Measurements from ENCODE around the gene PIK3R3. TPM values are rescaled to one million over a fixed set of nuclear protein-coding genes. Genes with fewer than 3 reads are reported as not detected.

Gene PIK3R3
- total and polyA plus RNA-seq, 5 donors from 2014 or later: 3.2 to 7.7 (median 4.9) TPM

- Mint-ChIP-seq H3K27me3 (peaks cover 48% of the 10 kb centered on the region), H3K36me3 (no peaks in the 10 kb centered on the region), H3K9me3 (peaks cover 0 to 4% (median 0%) of the 10 kb centered on the region in 7 donors), H3K4me3 (peak overlapping the region; percentile 93 to 99 (median 96)), H3K4me1 (peaks cover 0 to 36% (median 17%) of the 10 kb centered on the region in 4 donors), H3K27ac (peak overlapping the region; percentile 86 to 94 (median 87))
- Histone ChIP-seq H3K9me3 (ENCODE audit: control insufficient read depth in 2 of 2, low read length in 2 of 2) (no peaks in the 10 kb centered on the region), H3K27me3 (ENCODE audit: control insufficient read depth, insufficient read depth, low read length) (peaks cover 23% of the 10 kb centered on the region), H3K27ac (ENCODE audit: insufficient read depth, low read length, poor library complexity, severe bottlenecking) (peak overlapping the region; percentile 65), H3K4me1 (ENCODE audit: control insufficient read depth, insufficient read depth, low read length, poor library complexity, severe bottlenecking) (peaks cover 22% of the 10 kb centered on the region), H3K4me3 (ENCODE audit: low read depth, low read length) (peak overlapping the region; percentile 72), H3K36me3 (ENCODE audit: control insufficient read depth, insufficient read depth, low read length) (no peaks in the 10 kb centered on the region)
- ATAC-seq (ENCODE audit: low read depth in 2 of 2) (peak; percentile 14 to 23), DNase-seq (no peak)
Measured at GRCh38 chr1:46133181-46133658, 791 bp upstream of the PIK3R3 start.

DNA sequence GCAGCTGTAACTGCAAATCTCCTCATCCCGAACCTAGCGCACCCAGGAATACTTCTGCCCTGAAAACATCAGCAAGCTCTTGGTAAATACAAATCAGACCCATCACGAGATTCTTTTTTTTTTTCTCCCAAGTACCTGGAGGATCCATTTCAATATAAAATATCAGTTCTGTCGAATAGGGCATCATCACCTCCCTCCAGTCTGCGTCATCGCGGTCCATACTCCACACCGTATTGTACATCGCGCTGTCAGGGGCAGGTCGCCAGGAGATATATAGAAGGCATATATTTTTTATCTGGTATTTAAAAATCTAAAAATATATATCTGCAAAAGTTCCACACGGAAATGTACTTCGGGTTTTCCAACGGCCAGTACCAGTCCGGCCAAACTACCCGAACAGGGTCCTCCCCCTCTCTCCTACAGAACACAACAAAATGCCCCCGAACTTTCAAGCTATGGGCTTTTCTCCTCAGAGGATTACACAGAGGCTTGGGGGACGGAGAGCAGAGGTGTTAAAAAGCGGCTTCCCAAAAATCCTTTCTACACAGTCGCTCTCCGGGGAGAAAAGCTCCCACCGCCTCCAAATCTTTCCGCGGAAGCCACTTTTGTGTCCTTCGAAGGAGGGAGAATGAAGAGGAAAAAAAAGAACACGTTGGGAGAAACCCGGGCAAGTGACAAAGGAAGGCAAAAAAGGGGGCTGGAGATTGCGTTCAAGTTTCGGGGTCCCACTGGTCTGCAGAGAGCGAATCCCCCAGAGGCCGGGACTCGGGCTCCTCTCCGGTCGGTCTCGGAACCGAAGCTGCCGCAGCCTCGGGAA is 509 bp downstream of the PIK3R3 start:
- peaks cover 22% of the 10 kb centered on the region for H3K4me1 ChIP-seq (ENCODE audit: control insufficient read depth, insufficient read depth, low read length, poor library complexity, severe bottlenecking)
- Mint-ChIP-seq H3K27me3 (peaks cover 55% of the 10 kb centered on the region), H3K27ac (peak overlapping the region in 2 of 3 donors; percentile 86 to 87), H3K9me3 (peaks cover 0 to 4% (median 0%) of the 10 kb centered on the region in 7 donors), H3K4me3 (peak overlapping the region; percentile 93 to 99 (median 96)), H3K4me1 (peaks cover 0 to 36% (median 17%) of the 10 kb centered on the region in 4 donors), H3K36me3 (no peaks in the 10 kb centered on the region)
- ATAC-seq (ENCODE audit: low read depth in 2 of 2): no peak
- no peaks in the 10 kb centered on the region for H3K9me3 ChIP-seq (ENCODE audit: control insufficient read depth in 2 of 2, low read length in 2 of 2)
- peak overlapping the region; percentile 65 for H3K27ac ChIP-seq (ENCODE audit: insufficient read depth, low read length, poor library complexity, severe bottlenecking)
- H3K27me3 ChIP-seq (ENCODE audit: control insufficient read depth, insufficient read depth, low read length): peaks cover 23% of the 10 kb centered on the region
- no peaks in the 10 kb centered on the region for H3K36me3 ChIP-seq (ENCODE audit: control insufficient read depth, insufficient read depth, low read length)
- peak; percentile 9 to 34 (median 22) for DNase-seq
- H3K4me3 ChIP-seq (ENCODE audit: low read depth, low read length): peak overlapping the region; percentile 85

GRCh38 chr1:46131093-46131492 is 1.3 kb downstream of the PIK3R3 start:
- peak overlapping the region; percentile 85 for H3K4me3 ChIP-seq (ENCODE audit: low read depth, low read length)
- no peaks in the 10 kb centered on the region for H3K9me3 ChIP-seq (ENCODE audit: control insufficient read depth in 2 of 2, low read length in 2 of 2)
- Mint-ChIP-seq H3K27me3 (peaks cover 55% of the 10 kb centered on the region), H3K27ac (peak overlapping the region in 1 of 3 donors; percentile 20), H3K4me1 (peaks cover 0 to 36% (median 17%) of the 10 kb centered on the region in 4 donors), H3K36me3 (no peaks in the 10 kb centered on the region), H3K4me3 (peak overlapping the region; percentile 93 to 97 (median 96)), H3K9me3 (peaks cover 0 to 4% (median 0%) of the 10 kb centered on the region in 7 donors)
- DNase-seq (no peak), ATAC-seq (ENCODE audit: low read depth in 2 of 2) (no peak)
- H3K27ac ChIP-seq (ENCODE audit: insufficient read depth, low read length, poor library complexity, severe bottlenecking): no peak overlapping the region
- H3K27me3 ChIP-seq (ENCODE audit: control insufficient read depth, insufficient read depth, low read length): peaks cover 20% of the 10 kb centered on the region
- no peaks in the 10 kb centered on the region for H3K36me3 ChIP-seq (ENCODE audit: control insufficient read depth, insufficient read depth, low read length)
- peaks cover 22% of the 10 kb centered on the region for H3K4me1 ChIP-seq (ENCODE audit: control insufficient read depth, insufficient read depth, low read length, poor library complexity, severe bottlenecking)

DNA sequence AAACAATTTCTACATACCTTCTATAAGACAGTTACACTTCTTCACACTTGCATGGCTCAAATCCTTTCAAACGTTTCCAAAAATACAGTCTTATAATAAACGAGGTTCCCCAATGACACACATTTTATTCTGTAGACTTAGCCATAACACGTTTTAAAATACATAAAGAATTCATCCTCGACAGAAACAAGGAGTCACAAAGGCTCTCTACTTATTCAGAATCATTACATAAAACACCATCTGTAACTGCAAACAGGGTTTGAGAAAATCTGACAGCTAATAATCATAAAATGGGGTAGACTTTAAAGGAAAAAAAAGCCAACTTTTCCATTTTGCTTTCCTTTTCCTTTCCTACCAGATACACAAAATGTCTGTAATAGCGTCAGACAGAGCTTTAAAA is 1.8 kb downstream of the PIK3R3 start:
- peaks cover 22% of the 10 kb centered on the region for H3K4me1 ChIP-seq (ENCODE audit: control insufficient read depth, insufficient read depth, low read length, poor library complexity, severe bottlenecking)
- peaks cover 55% of the 10 kb centered on the region for H3K27me3 Mint-ChIP-seq
- no peaks in the 10 kb centered on the region for H3K36me3 Mint-ChIP-seq
- H3K9me3 Mint-ChIP-seq: peaks cover 0 to 7% (median 0%) of the 10 kb centered on the region in 7 donors
- ATAC-seq (ENCODE audit: low read depth in 2 of 2) (no peak), DNase-seq (no peak)
- H3K27ac ChIP-seq (ENCODE audit: insufficient read depth, low read length, poor library complexity, severe bottlenecking): no peak overlapping the region
- H3K4me3 ChIP-seq (ENCODE audit: low read depth, low read length): peak overlapping the region; percentile 85
- H3K27me3 ChIP-seq (ENCODE audit: control insufficient read depth, insufficient read depth, low read length): peaks cover 20% of the 10 kb centered on the region
- no peaks in the 10 kb centered on the region for H3K36me3 ChIP-seq (ENCODE audit: control insufficient read depth, insufficient read depth, low read length)
- H3K27ac Mint-ChIP-seq: no peak overlapping the region
- peak overlapping the region in 3 of 4 donors; percentile 4 to 93 (median 13) for H3K4me3 Mint-ChIP-seq
- H3K9me3 ChIP-seq (ENCODE audit: control insufficient read depth in 2 of 2, low read length in 2 of 2): no peaks in the 10 kb centered on the region
- peaks cover 0 to 36% (median 17%) of the 10 kb centered on the region in 4 donors for H3K4me1 Mint-ChIP-seq

- Mint-ChIP-seq H3K4me3 (peak overlapping the region in 2 of 4 donors; percentile 34 to 93), H3K27me3 (peaks cover 59% of the 10 kb centered on the region), H3K9me3 (peaks cover 0 to 7% (median 0%) of the 10 kb centered on the region in 7 donors), H3K27ac (no peak overlapping the region), H3K36me3 (no peaks in the 10 kb centered on the region), H3K4me1 (peaks cover 0 to 36% (median 17%) of the 10 kb centered on the region in 4 donors)
- DNase-seq (no peak), ATAC-seq (ENCODE audit: low read depth in 2 of 2) (no peak)
- no peak overlapping the region for H3K27ac ChIP-seq (ENCODE audit: insufficient read depth, low read length, poor library complexity, severe bottlenecking)
- H3K4me1 ChIP-seq (ENCODE audit: control insufficient read depth, insufficient read depth, low read length, poor library complexity, severe bottlenecking): peaks cover 22% of the 10 kb centered on the region
- H3K9me3 ChIP-seq (ENCODE audit: control insufficient read depth in 2 of 2, low read length in 2 of 2): no peaks in the 10 kb centered on the region
- H3K36me3 ChIP-seq (ENCODE audit: control insufficient read depth, insufficient read depth, low read length): no peaks in the 10 kb centered on the region
- peaks cover 20% of the 10 kb centered on the region for H3K27me3 ChIP-seq (ENCODE audit: control insufficient read depth, insufficient read depth, low read length)
- no peak overlapping the region for H3K4me3 ChIP-seq (ENCODE audit: low read depth, low read length)
Measured at GRCh38 chr1:46130121-46130520, 2.3 kb downstream of the PIK3R3 start.

DNA sequence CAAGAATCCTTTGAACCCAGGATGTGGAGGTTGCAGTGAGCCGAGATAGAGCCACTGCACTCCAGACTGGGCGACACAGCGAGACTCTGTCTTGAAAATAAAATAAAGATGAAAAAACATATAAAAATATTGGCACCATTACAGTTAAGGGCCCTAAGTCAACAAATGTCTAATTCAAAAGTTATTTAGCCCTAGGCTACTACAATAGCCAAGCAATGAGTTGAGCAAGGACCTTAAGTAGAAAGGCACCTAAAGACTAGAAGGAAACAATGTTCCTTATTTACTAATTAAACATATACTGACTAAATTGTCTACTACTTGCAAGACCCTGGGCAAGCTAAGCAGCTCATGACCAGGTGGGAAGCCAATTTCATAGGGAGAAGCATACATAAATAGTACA is 4.1 kb downstream of the PIK3R3 start:
- Mint-ChIP-seq H3K4me1 (peaks cover 0 to 28% (median 14%) of the 10 kb centered on the region in 4 donors), H3K4me3 (peak overlapping the region in 1 of 4 donors; percentile 78), H3K36me3 (no peaks in the 10 kb centered on the region), H3K27ac (no peak overlapping the region), H3K27me3 (peaks cover 60% of the 10 kb centered on the region), H3K9me3 (peaks cover 0 to 3% (median 0%) of the 10 kb centered on the region in 7 donors)
- H3K27me3 ChIP-seq (ENCODE audit: control insufficient read depth, insufficient read depth, low read length): peaks cover 20% of the 10 kb centered on the region
- no peak overlapping the region for H3K4me3 ChIP-seq (ENCODE audit: low read depth, low read length)
- ATAC-seq (ENCODE audit: low read depth in 2 of 2) (no peak), DNase-seq (no peak)
- H3K27ac ChIP-seq (ENCODE audit: insufficient read depth, low read length, poor library complexity, severe bottlenecking): no peak overlapping the region
- H3K9me3 ChIP-seq (ENCODE audit: control insufficient read depth in 2 of 2, low read length in 2 of 2): no peaks in the 10 kb centered on the region
- no peaks in the 10 kb centered on the region for H3K36me3 ChIP-seq (ENCODE audit: control insufficient read depth, insufficient read depth, low read length)
- peaks cover 19% of the 10 kb centered on the region for H3K4me1 ChIP-seq (ENCODE audit: control insufficient read depth, insufficient read depth, low read length, poor library complexity, severe bottlenecking)

DNA sequence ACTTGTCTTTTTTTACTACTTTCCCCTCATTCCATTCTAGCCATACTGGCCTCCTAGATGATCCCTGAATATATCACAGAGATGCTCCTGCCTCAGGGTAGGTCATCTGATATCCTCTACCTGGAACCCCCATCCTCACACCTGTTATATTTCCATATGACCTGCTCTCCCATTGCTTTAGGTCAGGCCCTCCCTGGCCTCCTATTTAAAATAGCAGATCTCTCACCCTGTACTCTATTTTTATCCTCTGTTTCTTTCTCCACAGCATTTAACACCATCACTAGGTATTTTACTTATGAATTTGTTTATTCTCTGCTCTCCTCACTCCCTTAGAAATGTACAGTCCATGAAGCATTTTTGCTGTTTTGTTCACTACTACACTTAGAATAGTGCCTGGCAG is 13.6 kb downstream of the PIK3R3 start:
- no peaks in the 10 kb centered on the region for H3K9me3 ChIP-seq (ENCODE audit: control insufficient read depth in 2 of 2, low read length in 2 of 2)
- Mint-ChIP-seq H3K9me3 (no peaks in the 10 kb centered on the region), H3K36me3 (no peaks in the 10 kb centered on the region), H3K4me1 (peaks cover 0 to 17% (median 4%) of the 10 kb centered on the region in 4 donors), H3K27me3 (peaks cover 9% of the 10 kb centered on the region), H3K4me3 (no peak overlapping the region), H3K27ac (no peak overlapping the region)
- DNase-seq (no peak), ATAC-seq (ENCODE audit: low read depth in 2 of 2) (no peak)
- H3K4me1 ChIP-seq (ENCODE audit: control insufficient read depth, insufficient read depth, low read length, poor library complexity, severe bottlenecking): no peaks in the 10 kb centered on the region
- H3K4me3 ChIP-seq (ENCODE audit: low read depth, low read length): no peak overlapping the region
- H3K36me3 ChIP-seq (ENCODE audit: control insufficient read depth, insufficient read depth, low read length): no peaks in the 10 kb centered on the region
- H3K27ac ChIP-seq (ENCODE audit: insufficient read depth, low read length, poor library complexity, severe bottlenecking): no peak overlapping the region
- no peaks in the 10 kb centered on the region for H3K27me3 ChIP-seq (ENCODE audit: control insufficient read depth, insufficient read depth, low read length)

Data from CD4-positive, CD25-positive, alpha-beta regulatory T cell (primary cell).